GM19463 (cell line): ENCODE measurements around the gene MMGT1.

Experiments used
- ATAC-seq: cut with Tn5 transposase; IDR thresholded peaks from one replicate; pipeline ENCODE4 v1.9.1; 2021; ENCODE audit warnings: mild to moderate bottlenecking, moderate library complexity; ENCODE audit not compliant: unreplicated experiment

The MMGT1 gene

GRCh38 chrX:135973548-135974278, at the start of gene MMGT1:
MMGT1 (minus strand) TSS chrX:135973988; CDS start chrX:135973675, 313 bp downstream.
- peak; percentile 84 for ATAC-seq

GRCh38 chrX:136021903-136022302, 48.1 kb upstream of the MMGT1 start:
- ATAC-seq: peak; percentile 69

DNA sequence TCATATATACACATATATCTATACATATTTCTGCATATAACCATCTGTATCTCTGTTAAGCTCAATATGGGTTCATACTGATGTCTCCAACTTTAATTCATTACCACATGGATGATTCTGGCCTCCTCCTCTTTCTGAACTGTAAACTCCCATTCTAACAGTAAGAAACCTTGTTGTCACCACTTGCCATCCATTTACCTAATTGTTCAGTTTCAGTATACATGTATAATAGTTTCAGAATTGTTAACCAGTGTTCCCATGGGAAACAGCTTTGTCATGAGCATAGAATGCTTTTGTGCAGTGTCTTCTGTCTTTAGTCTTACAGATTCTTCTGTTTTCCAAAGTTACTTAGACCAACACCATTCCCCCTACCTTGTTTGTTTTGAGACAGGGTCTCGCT, 47.4 kb upstream of the MMGT1 start:
- peak; percentile 85 for ATAC-seq

DNA sequence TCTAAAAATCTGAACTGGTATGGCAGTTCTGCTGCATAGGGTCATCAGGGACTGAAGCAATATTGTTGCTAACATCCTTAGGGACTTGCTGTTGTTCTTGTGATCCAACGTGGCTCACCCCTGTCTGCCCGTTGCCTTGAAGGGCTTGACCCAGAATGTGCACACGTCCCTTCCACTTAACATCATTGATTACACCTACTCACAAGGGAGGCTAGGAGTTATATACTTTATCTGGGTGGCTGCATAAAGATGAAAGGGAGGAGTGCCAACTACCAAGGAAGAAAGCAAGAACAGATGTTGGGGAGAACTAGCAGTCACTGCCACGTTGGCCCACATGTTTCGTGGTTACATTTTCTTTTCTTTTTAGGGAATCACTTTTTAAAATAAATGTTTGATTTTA, 45.4 kb upstream of the MMGT1 start:
- no peak for ATAC-seq

- no peak for ATAC-seq
Measured at GRCh38 chrX:136016881-136017280, 43.1 kb upstream of the MMGT1 start.

- no peak for ATAC-seq
Measured at GRCh38 chrX:136015016-136015415, 41.2 kb upstream of the MMGT1 start.

GRCh38 chrX:135988245-135988644, 14.5 kb upstream of the MMGT1 start:
- no peak for ATAC-seq

DNA sequence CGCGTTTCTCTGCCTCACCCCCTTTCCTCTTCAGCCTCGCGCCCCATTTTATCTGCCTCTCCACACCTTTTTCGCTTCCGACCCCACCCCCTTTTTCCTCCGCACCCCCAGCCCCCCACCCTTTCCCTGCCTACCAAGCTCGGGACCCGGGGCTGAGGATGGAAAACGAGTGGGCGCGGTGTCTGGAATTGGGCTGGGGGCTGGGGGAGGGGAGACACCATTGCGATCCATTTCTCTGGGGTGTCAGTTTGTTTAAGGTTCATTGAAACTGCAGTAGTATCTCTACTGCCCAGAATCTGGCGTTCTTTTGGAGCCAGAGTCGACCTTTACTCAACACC, 12.2 kb upstream of the MMGT1 start:
- no peak for ATAC-seq

DNA sequence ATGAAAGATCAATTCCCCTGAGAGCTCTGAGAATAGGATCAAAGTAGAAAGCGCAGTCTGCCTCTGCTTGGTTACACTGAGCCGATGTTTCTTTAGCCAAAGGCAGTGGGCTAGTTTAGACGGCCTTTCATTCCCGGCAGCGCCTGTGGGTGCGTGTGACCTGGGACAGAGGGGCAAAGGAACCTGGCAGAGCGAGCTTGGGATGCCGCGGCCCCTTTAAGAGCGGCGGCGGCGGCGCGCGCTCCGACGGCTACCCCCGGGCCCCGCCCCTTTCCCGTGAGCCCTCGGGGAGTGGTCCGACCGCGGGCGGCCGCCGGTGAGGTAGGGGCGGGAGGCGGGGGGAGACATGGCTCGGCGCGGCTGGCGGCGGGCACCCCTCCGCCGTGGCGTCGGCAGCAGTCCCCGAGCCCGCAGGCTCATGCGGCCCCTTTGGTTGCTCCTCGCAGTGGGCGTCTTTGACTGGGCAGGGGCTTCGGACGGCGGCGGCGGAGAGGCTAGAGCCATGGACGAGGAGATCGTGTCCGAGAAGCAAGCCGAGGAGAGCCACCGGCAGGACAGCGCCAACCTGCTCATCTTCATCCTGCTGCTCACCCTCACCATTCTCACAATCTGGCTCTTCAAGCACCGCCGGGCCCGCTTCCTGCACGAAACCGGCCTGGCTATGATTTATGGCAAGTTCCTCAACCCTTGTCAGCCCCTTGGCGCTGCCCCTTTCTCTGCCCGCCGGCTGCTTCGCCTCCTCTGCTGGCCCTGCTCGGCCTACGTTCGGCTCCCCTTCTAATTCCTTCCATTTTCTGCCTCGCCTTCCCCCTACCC, 11.6 kb upstream of the MMGT1 start, which contains the start of gene SLC9A6:
Gene SLC9A6 (plus strand): TSS at position 279 of the 816 bp plus-strand sequence. CDS start 224 bp downstream, at position 503.
- ATAC-seq: peak; percentile 95

GRCh38 chrX:135984791-135985156, 11.0 kb upstream of the MMGT1 start:
- ATAC-seq: no peak

- no peak for ATAC-seq
Measured at GRCh38 chrX:135984256-135984655, 10.5 kb upstream of the MMGT1 start.

DNA sequence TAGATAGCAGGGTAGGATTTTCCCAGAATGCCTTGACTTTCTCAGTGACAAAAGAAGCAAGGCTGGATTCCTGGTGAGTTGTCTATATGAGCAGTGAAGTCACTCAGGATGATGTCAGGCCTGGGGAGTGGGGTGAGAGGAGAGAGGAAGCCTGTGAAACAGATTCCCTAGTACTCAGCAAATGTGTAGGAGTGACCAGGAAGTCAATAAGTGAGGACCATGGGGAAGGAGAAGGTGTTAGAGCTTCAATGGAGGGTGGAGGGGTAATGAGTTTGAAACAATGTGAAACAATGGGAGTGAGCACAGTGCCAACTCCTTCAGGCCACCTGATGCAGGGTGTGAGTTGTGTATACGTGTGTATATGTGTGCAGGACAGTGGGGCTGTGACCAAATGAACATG, 9.1 kb upstream of the MMGT1 start:
- ATAC-seq: no peak

DNA sequence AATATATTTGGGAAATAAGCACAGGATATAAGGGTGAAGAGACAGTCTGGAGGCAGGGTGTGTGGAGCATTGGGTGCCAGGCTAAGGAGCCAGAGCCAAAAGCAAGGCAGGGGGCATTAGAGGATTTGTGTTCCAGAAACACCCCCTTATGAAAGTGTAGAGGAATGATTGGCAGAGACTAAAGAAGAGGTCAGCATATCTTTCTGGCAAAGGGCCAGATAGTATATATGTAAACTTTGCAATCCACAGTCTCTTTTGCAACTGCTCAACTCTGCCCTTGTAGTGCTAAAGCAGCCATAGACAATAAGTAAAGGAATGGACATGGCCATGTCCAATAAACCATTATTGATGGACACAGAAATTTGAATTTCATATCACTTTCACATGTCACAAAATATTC, 7.9 kb upstream of the MMGT1 start:
- no peak for ATAC-seq

GRCh38 chrX:135981010-135981409, 7.2 kb upstream of the MMGT1 start:
- ATAC-seq: no peak

- no peak for ATAC-seq
Measured at GRCh38 chrX:135977611-135978010, 3.8 kb upstream of the MMGT1 start.

- no peak for ATAC-seq
Measured at GRCh38 chrX:135975421-135975820, 1.6 kb upstream of the MMGT1 start.

DNA sequence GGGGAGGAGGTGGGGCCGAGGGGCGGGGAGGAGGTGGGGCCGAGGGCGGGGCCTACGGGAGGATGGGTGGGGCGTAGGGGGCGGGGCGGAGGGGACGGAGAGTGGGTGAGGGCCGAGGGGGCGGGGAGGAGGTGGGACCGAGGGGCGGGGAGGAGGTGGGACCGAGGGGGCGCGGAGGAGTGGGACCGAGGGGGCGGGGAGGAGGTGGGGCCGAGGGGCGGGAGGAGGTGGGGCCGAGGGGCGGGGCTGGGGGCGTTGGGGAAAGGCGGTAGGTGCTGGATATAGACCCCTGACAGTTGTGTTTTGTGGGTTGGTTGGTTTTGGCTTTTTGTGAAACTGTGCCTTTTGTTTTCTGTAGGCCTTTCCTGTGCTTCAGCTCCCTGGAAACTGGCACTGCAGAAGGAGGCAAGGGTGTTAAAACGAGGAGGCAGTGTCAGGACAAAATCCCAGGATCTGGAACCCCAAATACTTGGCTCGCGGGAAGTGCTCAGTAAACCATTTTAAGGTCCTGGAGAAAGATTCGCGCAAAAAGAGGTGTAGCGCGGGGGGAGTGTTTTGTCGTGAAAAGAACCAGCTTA, 580 bp upstream of the MMGT1 start:
- ATAC-seq: no peak

DNA sequence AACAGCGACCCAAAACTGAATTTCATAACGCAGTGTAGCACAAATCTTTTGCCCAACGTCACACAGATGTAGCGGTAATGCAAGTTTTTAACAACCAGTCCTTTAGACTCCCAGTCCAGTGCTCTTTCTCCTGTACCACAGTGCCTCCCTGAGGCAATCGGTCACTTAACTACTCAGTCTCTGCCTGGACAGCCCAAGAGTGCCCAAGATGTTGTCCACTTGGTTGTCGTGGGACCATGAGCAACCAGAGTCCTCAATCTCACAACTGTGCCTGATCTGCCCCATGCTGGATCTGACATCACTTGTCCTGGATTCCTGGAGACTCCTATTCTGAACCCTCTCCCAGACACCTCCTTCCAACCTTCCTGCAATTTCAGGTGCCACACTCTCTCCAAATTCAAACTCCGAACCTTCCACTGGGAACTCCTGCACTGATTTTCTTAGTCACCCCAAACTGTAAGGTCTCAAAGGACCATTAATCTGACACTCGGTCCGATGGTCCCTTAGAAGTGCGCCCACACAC, 702 bp downstream of the MMGT1 start:
- ATAC-seq: no peak

GRCh38 chrX:135951291-135951690, 22.5 kb downstream of the MMGT1 start:
- ATAC-seq: no peak

DNA sequence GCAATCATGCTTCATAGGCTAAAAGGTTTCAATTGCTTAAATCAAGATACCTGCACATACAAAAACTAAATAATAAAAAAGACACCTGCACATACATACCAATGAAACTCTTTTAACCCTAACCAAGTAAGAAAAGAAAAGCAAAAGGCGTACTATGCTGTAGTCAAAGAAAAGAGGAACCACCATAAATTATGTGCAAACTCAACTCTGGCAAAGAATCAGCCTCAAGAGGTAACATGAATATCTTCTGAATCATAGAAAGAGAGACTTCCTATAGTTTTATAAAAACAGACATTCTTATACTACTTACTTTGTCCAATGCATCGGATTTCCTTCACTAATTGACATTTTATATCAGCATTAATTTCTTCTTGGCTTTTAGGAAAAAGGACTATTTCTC, 29.3 kb downstream of the MMGT1 start:
- ATAC-seq: no peak

DNA sequence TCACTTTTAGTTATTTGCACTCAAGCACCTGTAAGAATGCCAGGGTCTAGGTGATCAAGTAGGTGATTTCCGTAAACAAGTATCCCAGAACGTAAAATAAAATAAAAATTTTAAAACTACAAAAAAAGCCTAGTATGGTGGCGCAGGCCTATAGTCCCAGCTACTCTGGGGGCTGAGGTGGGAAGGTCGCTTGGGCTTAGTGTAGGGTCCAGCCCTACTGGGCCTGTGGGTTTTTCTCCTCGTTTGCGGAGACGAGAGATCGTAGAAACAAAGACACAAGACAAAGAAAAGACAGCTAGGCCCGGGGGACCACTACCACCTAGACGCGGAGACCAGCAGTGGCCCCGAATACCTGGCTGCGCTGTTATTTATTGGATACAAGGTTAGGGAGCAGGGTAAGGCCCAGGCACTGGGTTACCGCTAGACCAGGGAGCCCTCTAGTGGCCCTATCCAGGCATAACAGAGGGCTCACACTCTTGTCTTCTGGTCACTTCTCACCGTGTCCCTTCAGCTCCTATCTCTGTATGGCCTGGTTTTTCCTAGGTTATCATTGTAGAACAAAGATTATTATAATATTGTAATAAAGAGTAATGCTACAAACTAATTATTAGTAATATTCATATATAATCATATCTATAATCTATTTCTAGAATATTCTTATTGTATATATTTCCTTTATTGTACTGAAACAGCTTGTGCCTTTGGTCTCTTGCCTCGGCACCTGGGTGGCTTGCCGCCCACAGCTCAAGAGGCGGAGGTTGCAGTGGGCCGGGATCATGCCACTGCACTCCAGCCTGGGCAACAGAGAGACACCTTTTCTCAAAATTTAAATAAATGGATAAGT, 41.9 kb downstream of the MMGT1 start:
- ATAC-seq: peak; percentile 77
